Nephron (organoid): ENCODE measurements around the gene VPS41.

Source experiments
- H3K27ac Mint-ChIP-seq, 3 experiments: 2 replicates each; pipeline ENCODE4 v1.8.0; 2020; ENCODE audit warnings: mixed read lengths in 3 of 3, mild to moderate bottlenecking in 2 of 3, moderate library complexity in 1 of 3
- H3K27me3 Mint-ChIP-seq: 2 replicates; pipeline ENCODE4 v1.8.0; 2021; ENCODE audit warnings: low read depth, mild to moderate bottlenecking, moderate library complexity, mixed read lengths
- H3K36me3 Mint-ChIP-seq: 2 replicates; pipeline ENCODE4 v1.8.0; 2020; ENCODE audit warnings: low read depth, mixed read lengths
- H3K4me1 Mint-ChIP-seq: 2 replicates; pipeline ENCODE4 v1.8.0; 2020; ENCODE audit warnings: mixed read lengths
- H3K4me3 Mint-ChIP-seq, 3 experiments: 2 replicates each; pipeline ENCODE4 v1.8.0; 2020; ENCODE audit warnings: mild to moderate bottlenecking in 3 of 3, mixed read lengths in 3 of 3, moderate library complexity in 2 of 3
- H3K9me3 Mint-ChIP-seq: 2 replicates; pipeline ENCODE4 v1.8.0; 2020; ENCODE audit warnings: mixed read lengths
- CTCF ChIP-seq, 3 experiments: fragments of 200-600 bp; sonication (generic); IDR thresholded peaks; one replicate each; pipeline ENCODE4 v1.5.0; 2021; ENCODE audit warnings: antibody characterized with exemption in 3 of 3; ENCODE audit not compliant: unreplicated experiment in 3 of 3

VPS41 gene

GRCh38 chr7:38934051-38934450 is 25.1 kb upstream of the VPS41 start:
- no peaks in the 10 kb centered on the region for H3K9me3 Mint-ChIP-seq
- peaks cover 18% of the 10 kb centered on the region for H3K4me1 Mint-ChIP-seq
- no peaks in the 10 kb centered on the region for H3K27me3 Mint-ChIP-seq
- no peak for TF ChIP-seq CTCF (IDR thresholded peaks at IDR 0.05; ENCODE audit: unreplicated experiment in 3 of 3)
- H3K36me3 Mint-ChIP-seq = no peaks in the 10 kb centered on the region
- H3K27ac Mint-ChIP-seq = no peak overlapping the region
- H3K4me3 Mint-ChIP-seq = no peak overlapping the region

GRCh38 chr7:38932509-38933168 is 23.6 kb upstream of the VPS41 start:
- Mint-ChIP-seq H3K27me3 (no peaks in the 10 kb centered on the region), H3K27ac (no peak overlapping the region), H3K9me3 (no peaks in the 10 kb centered on the region), H3K36me3 (no peaks in the 10 kb centered on the region), H3K4me1 (peaks cover 18% of the 10 kb centered on the region), H3K4me3 (no peak overlapping the region)
- peak; percentile 95 to 98 (median 96) for TF ChIP-seq CTCF (IDR thresholded peaks at IDR 0.05; ENCODE audit: unreplicated experiment in 3 of 3)

GRCh38 chr7:38929460-38930171 is 20.6 kb upstream of the VPS41 start:
- Mint-ChIP-seq H3K4me1 (peaks cover 18% of the 10 kb centered on the region), H3K27ac (peak overlapping the region; percentile 19 to 29 (median 23)), H3K4me3 (no peak overlapping the region), H3K9me3 (no peaks in the 10 kb centered on the region), H3K27me3 (peaks cover 8% of the 10 kb centered on the region), H3K36me3 (no peaks in the 10 kb centered on the region)
- TF ChIP-seq CTCF (IDR thresholded peaks at IDR 0.05; ENCODE audit: unreplicated experiment in 3 of 3) = no peak

- Mint-ChIP-seq H3K4me3 (no peak overlapping the region), H3K27me3 (peaks cover 8% of the 10 kb centered on the region), H3K9me3 (no peaks in the 10 kb centered on the region), H3K4me1 (peaks cover 18% of the 10 kb centered on the region), H3K36me3 (no peaks in the 10 kb centered on the region), H3K27ac (no peak overlapping the region)
- no peak for TF ChIP-seq CTCF (IDR thresholded peaks at IDR 0.05; ENCODE audit: unreplicated experiment in 3 of 3)
Observed at GRCh38 chr7:38928506-38928905, 19.5 kb upstream of the VPS41 start.

- Mint-ChIP-seq H3K4me3 (no peak overlapping the region), H3K27ac (no peak overlapping the region), H3K4me1 (peaks cover 17% of the 10 kb centered on the region), H3K9me3 (no peaks in the 10 kb centered on the region), H3K36me3 (no peaks in the 10 kb centered on the region), H3K27me3 (peaks cover 8% of the 10 kb centered on the region)
- TF ChIP-seq CTCF (IDR thresholded peaks at IDR 0.05; ENCODE audit: unreplicated experiment in 3 of 3) = no peak
Observed at GRCh38 chr7:38927751-38928150, 18.8 kb upstream of the VPS41 start.

GRCh38 chr7:38920731-38921130 is 11.7 kb upstream of the VPS41 start:
- no peak overlapping the region for H3K27ac Mint-ChIP-seq
- H3K36me3 Mint-ChIP-seq = no peaks in the 10 kb centered on the region
- H3K4me1 Mint-ChIP-seq = no peaks in the 10 kb centered on the region
- H3K4me3 Mint-ChIP-seq = no peak overlapping the region
- TF ChIP-seq CTCF (IDR thresholded peaks at IDR 0.05; ENCODE audit: unreplicated experiment in 3 of 3) = no peak
- H3K9me3 Mint-ChIP-seq = no peaks in the 10 kb centered on the region
- peaks cover 3% of the 10 kb centered on the region for H3K27me3 Mint-ChIP-seq
